Thymus (tissue), 11 donors: ENCODE results near the gene TWNK. TPM values are rescaled to one million over a fixed set of nuclear protein-coding genes. Genes with fewer than 3 reads are reported as not detected.

ENCODE experiments used
- DNase-seq, 9 donors: peaks; one replicate each; pipeline ENCODE4 v3.0.0-alpha.2; 2013; ENCODE audit warnings: low spot score in 9 of 9, low read depth in 6 of 9, missing footprints in 1 of 9
- H3K27ac ChIP-seq, 2 donors: one replicate each; pipeline ENCODE4 v1.5.1; 2013; ENCODE audit warnings: control low read depth in 1 of 2, low read depth in 1 of 2, low read length in 1 of 2, mild to moderate bottlenecking in 1 of 2, moderate library complexity in 1 of 2
- H3K27me3 ChIP-seq, 2 donors: one replicate each; pipeline ENCODE4 v1.5.1; 2013; ENCODE audit warnings: low read length in 1 of 2; ENCODE audit not compliant: control insufficient read depth in 2 of 2, insufficient read depth in 1 of 2
- H3K36me3 ChIP-seq, 2 donors: one replicate each; pipeline ENCODE4 v1.5.1; 2013; ENCODE audit warnings: low read length in 1 of 2, mild to moderate bottlenecking in 1 of 2, moderate library complexity in 1 of 2; ENCODE audit not compliant: control insufficient read depth in 2 of 2, insufficient read depth in 2 of 2
- H3K4me1 ChIP-seq, 2 donors: one replicate each; pipeline ENCODE4 v1.5.1; 2013; ENCODE audit warnings: low read length in 2 of 2; ENCODE audit not compliant: control insufficient read depth in 2 of 2, insufficient read depth in 2 of 2
- H3K4me3 ChIP-seq, 2 donors: one replicate each; pipeline ENCODE4 v1.5.1; 2013; ENCODE audit warnings: low read length in 2 of 2, control low read depth in 1 of 2, mild to moderate bottlenecking in 1 of 2
- H3K9me3 ChIP-seq, 2 donors: one replicate each; pipeline ENCODE4 v1.5.1; 2013; ENCODE audit warnings: low read length in 1 of 2, mild to moderate bottlenecking in 1 of 2; ENCODE audit not compliant: control insufficient read depth in 2 of 2, insufficient read depth in 1 of 2
- WGBS: extraction: QIAGEN DNeasy Blood & Tissue Kit; methylation state at CpG from one replicate; pipeline ENCODE4 v1.1.7; 2013; 5-methylcytosine and 5-hydroxymethylcytosine counted together
- polyA plus RNA-seq: library from polyadenylated mRNA; stranded (reverse); fragments of 200-250 nt; gene quantifications from one replicate; pipeline ENCODE4 v1.2.3, GENCODE V29; 2013
- total RNA-seq: library from RNA; stranded (reverse); fragments of 120-200 nt; gene quantifications from one replicate; pipeline ENCODE4 v1.2.4, GENCODE V29; 2013
- donor health status: healthy.

The TWNK gene
- total and polyA plus RNA-seq, 2 donors: 5.9 to 9.1 TPM

DNA sequence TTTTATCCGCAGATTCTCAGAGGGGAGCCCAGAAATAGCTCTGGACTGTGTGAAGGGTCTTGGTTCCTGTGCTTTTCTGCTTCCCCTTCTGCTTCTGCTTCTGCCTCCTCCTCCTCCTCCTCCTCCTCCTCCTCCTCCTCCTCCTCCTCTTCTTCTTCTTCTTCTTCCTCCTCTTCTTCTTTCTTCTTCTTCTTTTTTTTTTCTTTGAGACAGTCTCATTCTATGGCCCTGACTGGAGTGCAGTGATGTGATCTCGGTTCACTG, 32.0 kb downstream of the TWNK start:
- Histone ChIP-seq H3K27ac (no peak overlapping the region), H3K36me3 (no peaks in the 10 kb centered on the region), H3K27me3 (peaks cover 16 to 80% of the 10 kb centered on the region in 2 donors), H3K4me3 (no peak overlapping the region), H3K9me3 (no peaks in the 10 kb centered on the region), H3K4me1 (peaks cover 0 to 3% of the 10 kb centered on the region in 2 donors)
- no peak for DNase-seq
- WGBS: 37% methylated on average over 2 of the region's 2 CpGs

DNA sequence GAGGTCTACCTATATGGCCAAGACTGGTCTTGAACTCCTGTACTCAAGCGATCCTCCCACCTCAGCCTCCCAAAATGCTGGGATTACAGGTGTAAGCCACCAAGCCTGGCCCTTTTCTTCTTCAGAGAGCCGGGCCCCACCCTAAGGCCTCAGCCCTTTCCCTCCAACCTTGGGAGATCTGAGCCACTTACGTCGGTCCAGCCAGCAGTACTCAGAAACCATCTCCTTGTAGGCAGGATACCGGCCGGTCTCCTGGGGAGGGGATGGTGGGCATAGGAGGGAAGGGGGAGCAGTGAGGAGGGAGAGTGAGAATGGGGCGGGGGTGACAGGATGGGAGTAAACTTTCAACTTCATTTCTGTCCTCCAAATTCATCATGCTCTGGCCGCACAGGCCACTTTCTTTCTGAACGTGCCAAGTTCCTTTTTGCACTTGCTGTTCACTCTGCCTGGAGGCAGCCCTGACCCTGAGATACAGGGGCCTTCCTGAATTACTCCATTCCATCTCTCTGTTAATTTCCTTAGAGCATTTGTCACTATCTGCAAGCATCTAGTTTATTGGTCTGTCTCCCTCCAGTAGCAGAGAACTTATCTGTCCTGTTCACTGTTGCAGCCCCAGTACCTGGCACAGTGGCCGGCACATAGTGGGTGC, 33.2 kb downstream of the TWNK start:
- 94% methylated on average over 10 of the region's 10 CpGs for WGBS
- H3K27me3 ChIP-seq: peaks cover 16 to 71% of the 10 kb centered on the region in 2 donors

DNA sequence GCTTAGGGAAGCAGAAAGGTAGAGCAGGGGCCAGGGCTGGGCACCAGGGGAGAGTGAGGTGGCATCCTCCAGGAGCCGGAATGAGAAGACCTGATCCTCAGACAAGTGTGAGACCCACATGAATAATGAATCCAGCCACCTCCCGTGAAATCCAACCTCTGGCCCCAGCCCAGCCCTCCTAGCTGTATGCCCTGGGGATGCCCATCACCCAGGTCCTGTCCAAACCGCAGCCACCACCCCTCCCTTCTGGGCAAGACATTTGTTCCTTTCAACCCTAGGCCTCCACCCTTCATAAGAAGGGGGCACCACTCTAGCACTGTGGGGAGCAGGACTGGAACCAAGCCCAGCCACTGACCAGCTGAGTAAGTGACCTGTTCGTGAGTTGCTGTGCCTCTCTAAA, 33.9 kb downstream of the TWNK start:
- 96% methylated on average over 4 of the region's 4 CpGs for WGBS
- H3K27me3 ChIP-seq: peaks cover 16 to 64% of the 10 kb centered on the region in 2 donors
- H3K4me3 ChIP-seq: no peak overlapping the region
- no peaks in the 10 kb centered on the region for H3K9me3 ChIP-seq
- H3K27ac ChIP-seq: no peak overlapping the region
- no peaks in the 10 kb centered on the region for H3K36me3 ChIP-seq
- no peak for DNase-seq
- no peaks in the 10 kb centered on the region for H3K4me1 ChIP-seq

More for the DNA sequence above, 33.2 kb downstream of the TWNK start:
- no peaks in the 10 kb centered on the region for H3K9me3 ChIP-seq
- no peaks in the 10 kb centered on the region for H3K4me1 ChIP-seq
- no peaks in the 10 kb centered on the region for H3K36me3 ChIP-seq
- no peak overlapping the region for H3K27ac ChIP-seq
- DNase-seq: no peak
- H3K4me3 ChIP-seq: no peak overlapping the region

DNA sequence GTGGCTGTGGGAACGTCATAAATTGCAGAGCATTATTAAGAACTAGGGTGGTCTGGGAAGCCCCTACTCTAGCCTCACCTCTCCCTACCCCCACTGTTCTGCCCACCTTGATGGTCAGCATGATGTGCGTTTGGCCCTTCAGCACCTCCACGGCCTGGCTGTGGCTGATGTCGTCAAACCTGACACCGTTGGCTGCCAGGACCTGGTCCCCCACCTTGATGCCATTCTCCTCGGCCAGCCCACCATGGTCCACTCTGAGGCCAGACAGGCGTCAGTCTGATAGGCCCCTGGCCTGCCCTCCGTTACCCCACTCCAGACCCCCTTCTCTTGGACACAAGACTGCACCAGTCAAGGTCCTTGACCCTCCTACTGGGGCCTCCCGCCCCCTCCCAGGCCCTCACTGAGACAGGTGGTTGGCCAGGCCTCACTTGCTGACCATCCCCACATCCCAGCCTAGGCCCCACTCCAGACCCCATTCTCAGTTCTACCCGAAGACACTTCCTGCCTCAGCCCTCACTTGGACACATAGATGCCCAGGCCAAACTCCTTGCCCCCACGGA, 34.4 kb downstream of the TWNK start:
- Histone ChIP-seq H3K27me3 (peaks cover 16 to 62% of the 10 kb centered on the region in 2 donors), H3K9me3 (no peaks in the 10 kb centered on the region), H3K36me3 (no peaks in the 10 kb centered on the region), H3K4me1 (peaks cover 0 to 2% of the 10 kb centered on the region in 2 donors), H3K4me3 (no peak overlapping the region), H3K27ac (no peak overlapping the region)
- 97% methylated on average over 11 of the region's 11 CpGs for whole genome bisulfite sequencing
- DNase-seq: no peak

DNA sequence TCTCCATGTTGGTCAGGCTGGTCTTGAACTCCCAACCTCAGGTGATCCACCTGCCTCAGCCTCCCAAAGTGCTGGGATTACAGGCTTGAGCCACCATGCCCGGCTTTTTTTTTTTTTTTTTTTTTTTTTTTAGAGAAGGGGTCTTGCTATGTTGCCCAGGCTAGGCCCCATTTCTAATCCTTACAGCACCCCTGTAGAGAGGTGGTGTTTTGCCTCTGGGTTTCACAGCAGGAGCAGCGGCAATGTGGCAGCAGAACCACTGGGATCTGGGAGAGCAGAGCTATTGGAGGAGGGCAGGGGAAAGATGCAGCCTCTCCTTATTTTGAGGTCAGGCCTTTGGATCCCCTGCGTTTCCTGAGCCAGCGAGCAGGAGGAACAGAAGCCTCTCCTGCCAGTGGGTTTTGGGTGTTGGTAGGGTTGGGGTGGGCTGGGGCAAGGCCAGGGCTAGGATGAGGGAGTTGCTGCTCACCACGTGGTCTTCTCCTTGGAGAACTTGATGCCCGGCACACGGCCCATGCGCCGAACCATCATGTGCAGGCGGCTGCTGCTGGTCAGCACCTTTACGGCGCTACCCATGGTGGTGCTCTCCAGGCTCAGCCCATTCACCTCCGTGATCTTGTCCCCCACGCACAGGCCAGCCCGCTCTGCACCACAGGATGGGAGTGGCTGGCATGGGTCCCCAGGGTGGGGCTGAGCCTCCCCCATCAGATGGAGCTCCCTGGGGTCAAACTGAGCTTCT, 35.8 kb downstream of the TWNK start:
- no peak overlapping the region for H3K4me3 ChIP-seq
- WGBS: 97% methylated on average over 15 of the region's 15 CpGs
- DNase-seq: no peak
- H3K9me3 ChIP-seq: no peaks in the 10 kb centered on the region
- no peaks in the 10 kb centered on the region for H3K36me3 ChIP-seq
- H3K27me3 ChIP-seq: peaks cover 9 to 59% of the 10 kb centered on the region in 2 donors
- H3K4me1 ChIP-seq: peaks cover 0 to 3% of the 10 kb centered on the region in 2 donors
- no peak overlapping the region for H3K27ac ChIP-seq

DNA sequence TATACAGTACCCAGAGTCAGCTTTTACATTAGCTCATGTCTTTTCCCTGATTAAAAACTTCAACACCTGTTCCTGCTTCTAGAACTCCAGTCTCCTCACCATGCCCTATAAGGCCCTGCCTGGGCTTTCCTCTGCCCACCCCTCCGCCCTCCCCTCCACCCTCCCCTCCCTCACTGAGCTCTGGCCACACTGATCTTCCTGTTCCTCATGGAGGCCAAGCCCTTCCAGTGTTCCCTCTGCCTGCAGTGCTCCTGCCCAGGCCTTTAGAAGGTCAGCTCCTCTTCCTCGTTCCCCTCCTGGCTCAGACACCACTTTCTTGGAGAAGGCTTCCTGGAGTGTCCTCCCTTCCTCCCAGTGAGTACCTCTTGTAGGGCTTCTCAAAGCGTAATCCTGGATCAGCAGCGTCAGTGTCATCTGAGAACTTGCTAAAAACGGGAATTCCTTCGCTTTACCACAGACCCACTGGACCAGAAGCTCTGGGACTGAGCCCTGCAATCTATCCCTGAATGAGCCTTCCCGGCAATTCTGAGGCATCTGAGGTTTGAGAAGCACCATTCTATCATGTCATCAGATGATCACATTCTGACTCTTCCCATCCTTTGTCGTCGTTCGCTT, 39.9 kb downstream of the TWNK start:
- 86% methylated on average over 10 of the region's 10 CpGs for WGBS
- H3K27me3 ChIP-seq: peaks cover 8 to 60% of the 10 kb centered on the region in 2 donors
- no peak overlapping the region for H3K4me3 ChIP-seq
- no peak for DNase-seq
- H3K9me3 ChIP-seq: peaks cover 0 to 4% of the 10 kb centered on the region in 2 donors
- H3K4me1 ChIP-seq: peaks cover 4 to 28% of the 10 kb centered on the region in 2 donors
- no peak overlapping the region for H3K27ac ChIP-seq
- H3K36me3 ChIP-seq: no peaks in the 10 kb centered on the region

DNA sequence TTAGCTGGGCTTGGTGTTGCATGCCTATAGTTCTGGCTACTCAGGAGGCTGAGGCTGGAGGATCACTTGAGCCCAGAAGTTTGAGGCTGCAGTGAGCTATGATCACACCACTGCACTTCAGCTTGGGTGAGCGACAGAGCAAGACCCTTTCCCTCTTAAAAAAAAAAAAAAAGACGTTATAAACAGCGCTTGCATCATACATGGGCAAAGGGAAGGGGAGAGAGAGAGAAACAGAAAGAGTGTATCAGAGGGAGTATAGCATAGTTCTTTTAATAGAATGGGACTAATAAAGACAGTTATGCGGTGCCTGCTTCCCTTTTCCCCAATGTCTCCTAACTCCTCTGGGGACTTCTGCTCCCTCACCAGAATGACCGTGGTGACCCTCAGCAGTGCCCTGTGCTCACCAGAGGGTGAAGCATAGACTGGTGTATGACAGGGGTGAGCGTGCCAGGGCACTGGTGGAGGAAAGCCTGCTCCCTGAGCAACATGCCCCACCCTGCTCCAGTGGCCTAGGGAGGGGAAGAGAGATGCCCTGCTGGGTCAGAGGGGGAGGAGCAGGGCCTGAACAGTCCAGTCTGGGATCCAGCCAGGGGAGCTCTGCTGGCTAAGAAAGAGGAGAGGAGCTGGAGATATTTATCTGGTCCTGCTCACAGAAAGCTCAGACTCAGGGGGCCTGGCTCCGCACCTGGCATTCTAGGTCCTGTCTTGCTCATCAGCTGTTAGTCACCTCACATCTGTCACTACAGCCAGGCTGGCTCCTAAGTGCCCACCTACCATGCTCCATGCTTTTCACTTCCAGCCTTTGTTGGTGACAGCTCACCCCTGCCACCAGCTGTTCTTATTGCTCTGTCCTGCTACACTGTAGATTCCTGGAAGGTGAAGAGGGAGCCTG, 41.3 kb downstream of the TWNK start:
- peaks cover 8 to 39% of the 10 kb centered on the region in 2 donors for H3K4me1 ChIP-seq

DNA sequence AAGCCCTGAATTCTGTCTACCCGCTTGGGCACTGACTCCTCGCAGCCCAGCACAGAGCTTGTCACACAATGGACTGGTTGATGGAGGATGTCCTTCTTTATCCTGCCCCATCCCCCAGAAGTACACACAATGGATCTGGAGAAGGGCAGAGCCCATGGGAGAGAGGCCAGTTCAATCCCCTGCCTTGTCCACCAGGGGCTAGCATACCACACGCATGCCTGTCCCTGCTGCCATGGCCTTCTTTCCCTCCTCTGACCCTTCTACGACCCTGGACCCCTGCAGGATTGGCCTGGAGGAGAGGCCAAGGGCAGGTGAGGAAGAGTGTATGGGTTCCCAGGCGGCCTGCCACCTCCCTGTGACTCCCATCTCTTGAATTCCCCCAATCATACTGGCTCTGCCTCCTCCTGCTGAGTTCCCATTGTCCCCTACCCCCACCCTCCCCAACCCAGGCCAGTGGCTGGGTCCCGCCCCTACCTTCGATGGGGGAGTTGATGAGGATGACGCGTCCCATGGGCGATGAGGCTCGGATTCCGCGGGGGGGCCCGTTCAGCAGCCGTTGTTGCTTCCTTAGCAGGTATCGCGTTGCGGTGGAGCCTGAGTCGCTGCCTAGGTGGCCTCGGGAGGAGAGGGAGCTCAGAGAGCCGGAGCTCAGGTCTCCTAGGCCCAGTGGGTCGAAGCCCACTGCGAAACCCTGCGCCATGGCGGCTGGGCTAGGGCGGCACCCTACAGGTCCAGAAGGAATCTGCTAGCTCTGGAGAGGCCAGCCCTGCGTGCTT, 42.4 kb downstream of the TWNK start:
- Histone ChIP-seq H3K4me1 (peaks cover 8 to 39% of the 10 kb centered on the region in 2 donors), H3K36me3 (no peaks in the 10 kb centered on the region), H3K27me3 (peaks cover 8 to 70% of the 10 kb centered on the region in 2 donors), H3K4me3 (no peak overlapping the region), H3K27ac (no peak overlapping the region), H3K9me3 (peaks cover 0 to 4% of the 10 kb centered on the region in 2 donors)
- WGBS: 77% methylated on average over 27 of the region's 27 CpGs
- DNase-seq: no peak

More for the DNA sequence above, 41.3 kb downstream of the TWNK start:
- peaks cover 8 to 70% of the 10 kb centered on the region in 2 donors for H3K27me3 ChIP-seq
- no peak overlapping the region for H3K4me3 ChIP-seq
- peaks cover 0 to 4% of the 10 kb centered on the region in 2 donors for H3K9me3 ChIP-seq
- 88% methylated on average over 7 of the region's 7 CpGs for WGBS
- no peak overlapping the region for H3K27ac ChIP-seq
- H3K36me3 ChIP-seq: no peaks in the 10 kb centered on the region
- no peak for DNase-seq
